Superior temporal gyrus (tissue), 1 donor: ENCODE results near the gene AP1S2.
"Not testable (repeated sequence)": the region's sequence is repeated elsewhere in the genome, so short reads cannot be mapped to it uniquely, and the experiment has no call there.

ENCODE experiments used
- DNase-seq: peaks from one replicate; pipeline ENCODE4 v3.0.0-alpha.2; 2016; ENCODE audit errors: extremely low spot score

AP1S2 gene

DNA sequence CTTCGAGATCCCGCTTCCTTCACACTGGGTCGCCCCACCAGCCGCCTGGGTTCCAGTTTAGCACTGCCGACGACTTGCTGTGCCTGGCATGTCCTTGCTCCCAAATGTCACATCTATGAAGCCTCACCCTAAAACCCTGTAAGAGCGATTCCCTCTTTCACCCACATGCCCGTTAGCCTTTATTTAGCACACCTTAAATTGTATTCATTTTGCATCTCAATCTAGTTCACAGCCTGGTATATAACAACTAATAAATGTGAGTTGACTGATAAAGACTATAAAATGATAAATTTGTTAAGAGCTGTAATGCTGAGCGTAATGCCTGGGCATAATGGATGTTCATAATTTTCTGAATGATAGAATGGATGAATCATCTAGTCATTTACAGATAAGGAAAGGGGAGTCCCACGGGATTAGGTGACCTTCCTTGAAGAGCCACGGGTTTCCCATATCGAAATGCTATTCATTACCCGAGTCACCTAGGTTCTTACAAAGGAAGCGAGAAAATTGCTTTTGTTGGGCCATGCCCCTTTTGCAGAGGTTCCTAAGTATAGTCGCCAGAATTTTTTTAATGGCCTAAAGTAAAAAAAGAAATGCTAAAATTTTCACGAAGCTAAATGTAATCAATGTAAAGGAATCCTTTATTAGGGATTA is 1.1 kb upstream of the AP1S2 start:
- peak; percentile 26 for DNase-seq

DNA sequence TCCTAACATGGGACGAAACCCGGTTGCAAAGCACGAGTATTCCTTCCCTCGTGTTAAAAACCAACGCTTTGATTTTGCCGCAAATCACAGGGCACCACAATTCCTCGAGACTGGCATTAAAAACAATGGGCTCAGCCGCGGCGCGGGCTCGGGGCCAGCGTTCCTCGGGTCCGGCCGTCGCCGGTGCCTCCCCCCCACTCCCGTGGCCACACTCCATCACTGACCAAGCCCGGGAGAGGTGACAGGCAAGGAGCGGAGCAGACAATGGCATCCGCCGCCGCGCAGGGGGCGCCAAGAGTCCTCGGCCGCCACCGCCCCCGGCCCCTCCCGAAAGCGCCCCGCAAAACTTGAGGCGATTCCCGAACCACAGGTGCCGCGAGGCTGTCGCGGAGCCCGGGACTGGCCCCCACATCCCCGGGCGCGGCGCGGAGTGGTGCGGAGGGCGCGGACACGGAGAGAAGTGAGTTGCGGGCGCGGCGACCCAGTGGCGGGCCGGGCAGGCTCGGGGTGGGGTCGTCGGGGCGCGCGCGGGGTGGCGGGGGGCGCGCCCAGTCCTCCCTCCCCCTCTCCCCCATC is 445 bp downstream of the AP1S2 start:
- peak; percentile 40 for DNase-seq

DNA sequence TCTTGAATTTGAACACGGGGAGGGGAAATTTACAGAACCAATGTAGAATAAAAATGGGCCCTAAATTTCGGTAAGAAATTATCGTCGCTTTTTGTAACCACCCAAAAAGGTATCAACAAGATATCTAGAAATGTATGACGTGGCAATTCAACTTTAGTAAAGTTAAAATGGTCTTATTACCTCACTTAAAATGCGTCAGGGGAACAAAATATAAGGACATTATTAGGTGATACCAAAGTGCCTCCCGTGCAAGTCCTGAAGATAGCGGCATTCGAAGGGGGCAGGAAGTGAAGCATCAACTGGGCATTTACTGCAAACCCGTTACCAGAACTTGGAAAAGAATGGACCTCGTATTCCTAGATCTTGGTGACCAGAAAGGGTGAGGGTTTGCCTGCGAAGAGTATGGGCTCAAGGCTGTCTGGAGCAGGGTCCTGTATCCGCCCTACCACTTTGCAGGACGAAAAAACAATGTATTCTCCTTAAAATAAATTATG is 980 bp downstream of the AP1S2 start:
- DNase-seq, result no peak

DNA sequence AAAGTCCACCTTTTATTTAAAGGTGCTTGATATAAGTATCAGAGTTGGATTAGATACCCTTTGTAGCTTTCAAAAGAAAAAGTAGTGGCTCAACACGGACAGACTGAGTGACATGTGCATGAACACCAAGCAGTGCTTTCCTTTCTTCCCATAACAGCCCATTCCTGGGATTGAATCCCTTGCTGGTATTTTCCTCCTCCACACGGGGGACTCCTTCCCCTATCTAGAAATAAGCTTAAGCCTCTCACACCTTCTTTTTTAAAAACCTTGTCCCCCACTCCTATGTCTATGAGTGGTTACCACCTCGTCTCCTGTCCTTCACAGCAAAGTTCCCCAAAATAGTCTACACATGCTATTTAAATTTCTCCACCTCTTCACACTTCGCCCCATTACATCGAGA is 5.1 kb downstream of the AP1S2 start:
- peak; percentile 55 for DNase-seq

DNA sequence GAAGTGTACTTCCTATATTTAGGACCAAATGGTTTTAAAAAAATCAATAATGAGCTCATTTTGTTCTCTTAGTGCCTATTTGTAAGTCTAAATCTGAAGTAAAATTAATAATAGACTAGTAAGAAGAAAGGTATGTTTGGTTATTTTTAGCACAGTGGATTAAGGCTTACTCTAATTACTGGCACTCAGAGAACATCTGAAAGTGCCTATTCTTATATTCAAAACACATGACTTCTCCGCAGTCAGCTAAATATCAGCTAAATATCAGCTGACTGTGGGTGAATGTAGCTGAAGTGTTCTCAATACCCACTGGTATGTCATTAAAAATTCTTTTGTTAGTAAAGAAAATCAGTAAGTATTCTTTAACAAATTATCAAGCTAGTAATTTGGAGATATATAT is 6.0 kb downstream of the AP1S2 start:
- DNase-seq, result no peak

DNA sequence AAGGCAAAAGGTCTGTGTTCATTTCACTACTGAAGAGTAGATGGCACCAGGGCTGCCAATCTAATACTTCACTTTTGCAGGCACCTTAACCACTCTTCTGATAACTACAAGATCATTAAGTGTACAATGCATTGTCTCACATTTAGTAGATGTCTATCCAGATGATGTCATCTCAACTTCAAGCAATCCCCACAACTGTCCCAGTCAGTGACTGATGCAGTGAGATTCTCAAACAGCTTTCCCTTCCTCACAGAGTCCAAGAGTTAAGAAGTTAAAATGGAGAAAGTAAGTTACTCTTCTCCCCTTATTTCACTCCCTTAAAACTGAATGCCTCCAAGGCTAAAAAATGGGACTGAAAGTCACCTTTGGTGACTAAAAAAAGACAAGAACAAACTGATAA is 10.7 kb downstream of the AP1S2 start:
- DNase-seq, result no peak

DNA sequence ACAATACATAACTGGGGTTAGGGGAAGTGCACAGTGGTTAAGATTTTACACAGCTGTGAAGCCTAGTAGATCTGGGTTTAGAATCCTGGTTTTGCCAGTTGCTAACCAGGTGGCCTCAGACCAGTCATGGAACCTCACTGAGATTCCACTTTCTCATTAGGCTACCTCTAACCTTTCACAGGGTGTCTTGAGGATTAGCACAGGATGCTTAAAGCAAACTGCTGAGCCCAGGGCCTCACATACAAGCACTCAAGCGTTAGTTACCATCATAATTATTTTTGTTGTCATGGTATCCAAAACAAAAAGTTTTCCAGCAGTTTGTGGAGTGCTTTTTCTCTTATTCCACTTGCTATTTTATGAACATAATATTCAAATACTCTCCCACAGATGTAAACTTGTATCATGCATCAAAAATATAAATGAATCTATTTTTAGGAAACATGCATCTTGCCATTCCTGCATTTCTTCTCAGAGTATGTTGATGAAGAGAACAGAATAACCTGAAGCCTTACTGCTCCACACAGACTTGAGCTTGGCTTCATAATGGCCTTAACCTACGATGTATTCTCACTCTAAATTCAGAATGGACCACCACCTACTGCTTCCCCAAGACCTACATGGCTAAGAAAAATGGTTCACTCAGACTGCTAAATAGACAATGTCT is 12.6 kb downstream of the AP1S2 start:
- DNase-seq, result no peak

DNA sequence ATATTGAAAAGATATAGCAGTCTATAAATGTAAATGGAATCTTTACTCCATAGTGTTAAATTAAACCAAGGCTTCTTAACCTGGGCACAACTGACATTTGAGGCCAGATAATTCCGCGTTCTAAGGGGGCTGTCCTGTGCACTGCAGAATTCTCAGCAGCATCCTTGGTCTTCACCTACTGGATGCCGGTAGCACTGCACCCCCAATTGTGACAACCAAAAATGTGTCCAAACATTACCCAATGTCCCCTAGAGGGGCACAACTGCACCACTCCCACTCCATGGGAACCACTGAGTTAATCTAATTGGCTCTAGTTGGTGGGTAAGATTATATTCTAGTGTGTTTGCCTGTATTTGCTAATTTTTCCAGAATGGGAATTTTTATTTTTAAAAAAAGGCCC is 16.6 kb downstream of the AP1S2 start:
- DNase-seq, result no peak

DNA sequence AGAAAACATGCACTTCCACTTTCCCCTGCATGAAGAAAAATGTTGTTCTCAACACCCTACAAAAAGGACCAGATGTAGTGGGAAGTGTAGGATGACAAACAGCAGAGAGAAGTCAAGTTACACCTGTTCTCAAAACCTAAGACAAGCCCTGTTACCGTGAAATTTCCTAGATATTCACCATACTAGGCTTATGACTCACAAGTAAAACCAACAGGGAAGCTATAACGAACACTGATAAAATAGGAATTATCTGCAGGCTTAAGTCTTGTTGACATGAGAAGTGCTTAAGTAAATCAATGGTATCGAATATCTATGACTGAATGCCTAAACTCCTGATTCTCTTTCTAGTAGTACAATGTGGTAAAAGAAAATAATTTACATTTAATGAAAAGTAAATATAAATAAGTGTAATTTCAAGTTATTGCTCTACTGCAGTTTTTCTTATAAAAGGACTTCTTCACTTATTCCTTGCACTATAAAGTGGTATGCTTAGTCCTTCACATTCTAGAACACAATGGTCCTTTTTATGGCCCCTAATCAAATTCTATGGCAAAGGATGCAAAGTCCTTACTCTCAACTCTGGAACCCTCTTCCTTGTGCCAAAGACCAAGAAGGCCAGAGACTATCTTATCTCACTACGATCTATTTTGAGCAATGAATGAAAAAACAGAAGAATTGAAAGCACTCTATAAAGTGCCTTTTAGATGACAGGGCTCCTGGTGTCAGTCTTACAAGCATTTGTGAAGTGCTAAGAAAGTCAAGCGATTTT is 19.6 kb downstream of the AP1S2 start:
- DNase-seq, result no peak

DNA sequence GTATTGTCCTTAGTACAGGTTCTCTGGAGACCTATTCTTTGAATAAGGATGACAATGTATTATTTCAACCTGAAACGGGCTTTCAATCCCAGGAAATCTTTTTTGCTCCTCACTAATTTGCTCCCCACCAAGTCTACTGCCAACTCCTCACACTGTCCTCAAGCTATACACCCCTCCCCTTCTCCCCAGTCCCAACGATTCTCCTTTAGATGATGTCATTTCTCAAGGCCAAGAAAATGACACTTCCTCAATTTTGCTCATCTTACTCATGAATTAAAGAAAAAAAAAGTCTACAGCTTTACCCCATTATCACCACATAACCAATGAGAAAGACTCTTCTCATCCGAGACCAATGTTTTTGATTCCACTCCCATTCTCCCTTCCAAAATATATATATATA is 20.6 kb downstream of the AP1S2 start:
- DNase-seq, result no peak

DNA sequence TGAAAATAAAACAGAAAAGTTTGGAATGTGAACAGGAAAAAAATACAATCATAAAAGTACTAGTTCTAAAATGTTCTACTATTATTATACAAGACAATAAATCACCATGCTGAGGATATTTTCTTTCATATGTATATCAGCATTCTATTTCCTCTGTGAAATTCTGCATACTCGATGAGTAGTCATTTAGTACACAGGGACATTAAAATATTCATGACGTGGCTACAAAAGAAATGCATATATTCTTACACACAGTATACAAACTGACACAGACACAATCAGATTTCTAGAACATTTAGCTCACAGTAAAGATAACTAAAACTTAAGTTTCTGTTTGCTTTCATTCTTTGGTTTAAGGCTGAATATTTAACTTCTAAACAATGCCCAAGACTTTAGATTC is 23.3 kb downstream of the AP1S2 start:
- DNase-seq, result not testable (repeated sequence)

DNA sequence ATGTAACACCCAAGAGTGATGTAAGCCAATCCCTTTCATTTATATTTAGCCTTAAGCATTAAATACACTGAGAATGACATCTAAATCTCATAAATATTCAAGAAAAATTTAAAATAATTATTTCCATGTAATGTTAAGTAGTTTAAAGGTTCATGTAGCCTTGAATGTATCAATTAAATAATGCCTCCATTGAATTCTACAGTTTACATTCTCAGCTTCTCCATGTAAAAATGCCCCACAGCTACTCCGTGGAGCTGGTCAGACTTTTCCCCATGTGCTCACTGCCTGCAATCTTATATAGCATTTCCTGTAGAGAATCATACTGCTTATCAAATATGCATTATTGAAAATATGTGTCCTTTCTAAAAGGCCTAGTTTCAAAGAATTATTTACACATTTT is 25.4 kb downstream of the AP1S2 start:
- DNase-seq, result no peak

DNA sequence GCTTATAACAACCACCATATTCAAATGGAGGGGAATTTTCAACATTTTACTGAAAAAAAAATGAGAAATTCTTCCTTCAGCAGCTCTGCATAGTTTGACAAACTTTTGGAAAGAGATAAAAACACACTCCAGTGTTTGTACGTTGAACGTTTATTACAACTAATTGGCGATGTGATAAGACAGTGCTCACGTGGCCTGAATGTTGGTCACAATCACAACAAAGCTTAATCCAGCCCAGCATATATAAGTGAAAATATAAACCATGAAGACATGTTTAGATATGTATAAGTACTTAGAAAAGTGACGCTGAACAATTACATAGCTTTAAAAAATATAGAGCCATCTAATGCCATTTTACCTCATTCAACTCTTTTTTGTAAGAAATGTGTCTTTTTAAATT is 28.7 kb downstream of the AP1S2 start:
- no peak for DNase-seq

DNA sequence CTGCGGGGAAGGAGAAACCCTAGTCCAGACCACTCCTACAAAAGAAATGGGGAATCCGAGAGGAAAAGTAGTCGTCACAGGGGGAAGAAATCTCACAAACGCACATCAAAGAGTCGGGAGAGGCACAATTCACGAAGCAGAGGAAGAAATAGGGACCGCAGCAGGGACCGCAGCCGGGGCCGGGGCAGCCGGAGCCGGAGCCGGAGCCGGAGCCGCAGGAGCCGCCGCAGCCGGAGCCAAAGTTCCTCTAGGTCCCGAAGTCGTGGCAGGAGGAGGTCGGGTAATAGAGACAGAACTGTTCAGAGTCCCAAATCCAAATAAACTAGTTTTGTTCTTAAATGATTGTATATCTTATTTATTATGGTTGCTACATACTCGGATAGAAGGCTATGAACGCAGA is 31.7 kb downstream of the AP1S2 start:
- no peak for DNase-seq

DNA sequence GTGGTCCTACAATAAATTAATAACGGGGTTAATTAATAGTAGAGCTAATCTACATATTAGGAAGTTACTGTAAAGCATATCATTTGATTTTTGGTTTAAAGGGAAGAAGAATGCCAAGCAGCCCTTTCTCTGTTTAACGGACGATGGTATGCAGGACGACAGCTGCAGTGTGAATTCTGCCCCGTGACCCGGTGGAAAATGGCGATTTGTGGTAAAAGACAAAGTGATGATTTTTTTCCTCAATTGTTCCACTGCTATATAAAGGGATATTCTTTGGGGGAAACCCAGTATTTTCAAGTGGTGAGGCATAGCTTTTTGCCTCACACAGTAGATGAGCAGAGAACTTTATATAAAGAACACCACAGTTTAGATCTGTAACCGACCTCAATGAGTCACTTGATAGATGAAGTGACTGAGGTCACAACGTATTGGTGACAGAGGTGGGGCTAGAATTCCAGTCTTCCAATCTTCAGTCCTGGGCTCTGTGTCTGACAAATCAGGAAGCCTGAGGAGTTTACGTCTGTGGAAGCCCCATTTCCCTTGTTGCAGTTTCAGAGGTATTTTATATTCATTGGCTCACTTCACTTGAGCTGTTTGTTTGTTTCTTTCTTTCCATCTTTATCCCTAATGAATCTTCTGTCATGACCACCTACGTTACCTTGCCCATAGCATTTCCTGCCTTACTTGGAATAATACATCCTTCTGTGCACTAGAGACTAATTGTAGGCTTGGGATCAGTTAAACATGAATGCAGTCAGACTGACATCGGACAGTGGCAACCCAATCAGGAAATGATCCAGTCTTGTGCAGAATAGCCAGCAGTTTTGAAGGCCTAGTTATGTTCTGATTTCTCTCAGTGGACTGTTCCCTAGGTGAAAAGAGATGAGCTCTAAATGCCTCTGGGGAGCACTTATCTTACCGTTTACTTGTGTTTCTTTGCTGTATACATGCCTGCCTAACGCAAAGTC is 34.2 kb downstream of the AP1S2 start:
- DNase-seq, result no peak

DNA sequence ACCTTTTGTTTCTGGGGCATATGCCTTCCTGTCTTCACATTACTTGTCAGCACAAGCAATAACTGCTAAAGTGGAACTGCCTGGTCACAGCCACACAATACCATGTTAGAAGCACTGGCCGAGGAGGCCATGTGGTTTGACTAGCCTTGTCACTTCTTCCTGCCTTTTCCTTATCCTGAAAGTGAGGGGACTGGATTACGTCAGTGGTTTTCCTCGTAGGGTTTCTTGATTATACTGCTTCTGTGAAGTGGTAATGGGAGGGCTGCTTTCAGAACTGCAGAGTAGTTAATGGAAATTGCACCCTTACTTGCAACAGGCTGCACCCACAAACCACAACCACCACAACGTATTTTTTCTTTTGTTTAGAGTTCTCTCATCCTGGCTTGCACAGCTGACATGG is 37.7 kb downstream of the AP1S2 start:
- DNase-seq, result no peak

DNA sequence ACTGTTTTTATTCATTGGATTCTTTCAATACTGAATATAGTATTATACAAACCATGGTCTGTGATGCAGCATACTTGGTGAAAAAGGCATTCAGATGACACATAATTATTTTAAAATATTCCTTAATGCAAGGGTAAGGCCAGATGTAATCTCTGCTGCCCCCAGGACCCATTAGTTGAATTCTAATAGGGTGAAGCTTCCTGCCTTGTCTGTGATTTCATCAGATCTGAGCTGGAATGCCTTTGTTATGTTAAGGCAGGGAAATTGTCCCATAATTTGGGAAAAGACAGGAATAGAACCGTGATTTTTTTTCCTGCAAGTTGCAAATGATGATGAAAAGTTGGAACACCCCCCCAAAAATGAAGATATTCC is 38.2 kb downstream of the AP1S2 start:
- DNase-seq, result no peak

DNA sequence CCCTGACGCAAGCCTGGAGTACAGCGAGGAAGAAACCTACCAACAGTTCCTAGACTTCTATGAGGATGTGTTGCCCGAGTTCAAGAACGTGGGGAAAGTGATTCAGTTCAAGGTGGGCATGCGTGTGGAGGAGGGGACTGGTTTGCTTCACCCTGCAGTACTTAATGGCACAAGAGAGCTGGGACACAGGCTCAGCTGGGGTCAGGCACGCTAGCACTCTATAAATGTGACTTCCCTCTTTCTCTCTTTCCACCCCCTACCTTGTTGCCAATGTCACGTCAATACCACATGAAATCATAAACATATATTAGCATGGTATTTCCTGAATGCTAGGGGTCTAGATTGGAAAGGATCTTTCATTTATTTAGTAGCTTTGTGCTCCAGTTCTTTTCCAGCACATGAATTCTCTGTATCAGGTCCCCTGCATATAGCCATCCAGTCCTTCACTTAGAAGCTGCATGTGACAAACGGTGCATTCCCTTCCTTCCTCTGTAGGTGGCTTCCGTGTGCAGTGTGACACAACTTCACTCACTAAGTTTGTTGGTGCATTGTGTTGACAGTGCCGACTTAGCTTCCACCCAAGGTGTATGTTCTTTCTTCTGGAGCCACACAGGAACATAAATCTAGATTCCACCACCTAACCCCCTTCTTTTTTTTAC is 38.7 kb downstream of the AP1S2 start:
- DNase-seq, result peak; percentile 33

DNA sequence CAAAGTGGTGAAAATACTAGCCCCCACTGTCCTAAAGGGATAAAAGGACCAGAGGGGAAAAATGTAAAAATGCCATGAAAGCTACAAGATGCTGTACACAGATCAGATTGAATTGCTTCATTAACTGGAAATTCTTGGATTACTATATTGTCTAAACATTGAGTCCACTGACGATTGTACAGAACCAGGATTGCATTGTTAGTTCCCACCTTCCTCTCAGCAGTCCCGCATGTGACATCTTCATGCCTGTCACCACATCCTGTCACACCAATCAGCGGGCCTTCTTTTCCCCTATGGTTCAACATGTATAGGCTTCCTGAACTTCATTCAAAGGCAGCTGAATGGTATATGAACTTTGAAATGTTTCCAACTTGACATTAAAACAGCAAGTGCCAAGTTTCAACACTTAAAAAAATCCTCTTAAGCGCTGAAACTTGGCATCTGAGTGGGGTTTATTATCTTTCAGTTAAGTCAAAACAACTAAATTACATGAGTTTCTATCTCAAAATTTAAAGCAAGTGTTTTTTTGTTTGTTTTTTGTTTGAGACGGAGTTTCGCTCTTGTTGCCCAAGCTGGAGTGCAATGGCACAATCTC is 39.7 kb downstream of the AP1S2 start:
- DNase-seq, result no peak

DNA sequence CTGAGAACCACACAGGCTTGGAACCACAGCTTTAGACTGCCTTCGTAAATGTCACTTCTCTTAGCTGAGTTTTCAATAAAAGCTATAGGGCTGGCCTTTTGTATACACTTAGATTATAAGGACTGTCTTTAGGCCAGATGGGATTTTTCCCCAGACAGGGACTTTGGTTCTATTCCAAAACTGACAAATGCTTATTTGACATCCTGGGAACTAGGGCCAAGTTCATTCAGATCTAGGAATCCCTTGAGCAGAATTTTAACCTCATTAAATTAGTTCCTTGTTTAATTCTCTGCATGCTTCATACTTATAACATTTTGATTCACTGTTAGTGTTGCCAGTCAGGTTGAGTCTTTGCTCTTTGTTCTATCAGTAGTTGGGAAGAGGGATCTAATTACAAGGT is 41.2 kb downstream of the AP1S2 start:
- no peak for DNase-seq
